Measurements from ENCODE around the gene CEMIP2. TPM values are rescaled to one million over a fixed set of nuclear protein-coding genes. Genes with fewer than 3 reads are reported as not detected.

The CEMIP2 gene
- total RNA-seq, 1 experiment from 2014 or later = 14.8 TPM

DNA sequence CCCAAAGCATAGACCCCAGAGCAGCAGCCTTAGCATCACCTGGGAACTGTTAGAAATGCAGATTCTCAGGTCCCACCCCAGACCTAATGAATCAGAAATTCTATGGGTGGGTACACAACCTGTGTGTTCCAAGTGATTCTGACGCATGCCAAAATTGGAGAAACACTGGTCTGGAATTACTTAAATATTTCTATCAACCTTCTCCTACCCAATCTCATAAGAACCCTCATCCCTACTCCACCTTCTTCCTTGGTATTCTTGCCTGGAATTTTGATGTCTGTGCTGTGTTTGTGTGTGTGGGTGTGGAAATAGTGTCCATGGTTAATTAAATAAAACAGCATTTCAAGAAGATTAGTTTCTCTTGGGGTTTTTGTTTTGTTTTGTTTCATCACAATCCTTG lies 111.8 kb downstream of the CEMIP2 start:
- Histone ChIP-seq H3K27me3 (ENCODE audit: control insufficient read depth, insufficient read depth, low read length) (no peaks in the 10 kb centered on the region), H3K4me3 (ENCODE audit: low read depth in 2 of 2, low read length in 2 of 2) (no peak overlapping the region), H3K9me3 (ENCODE audit: control insufficient read depth, insufficient read depth, low read depth, low read length) (no peaks in the 10 kb centered on the region), H3K36me3 (ENCODE audit: control insufficient read depth, insufficient read depth, low read length) (no peaks in the 10 kb centered on the region), H3K4me1 (ENCODE audit: control insufficient read depth, insufficient read depth, low read length) (no peaks in the 10 kb centered on the region), H3K27ac (ENCODE audit: low read length) (no peak overlapping the region)
- no peak for ATAC-seq
- POLR2A ChIA-PET = no interaction called here
- CTCF ChIA-PET = no interaction called here
- in situ Hi-C loops (cut with HindIII; ENCODE audit: low pct_unique_long_range_greater_than_20kb, low sequenced_read_pairs) (no loop called here), intact Hi-C loops (cut with micrococcal nuclease; ENCODE audit: unreplicated experiment) (no loop called here)
- no peak for DNase-seq (ENCODE audit: low read depth, low spot score)
- BruUV-seq (replicated peaks) = no TSS peak
- no peak for TF ChIP-seq SIN3A (IDR thresholded peaks at IDR 0.05; ENCODE audit: borderline replicate concordance, insufficient read depth, low read depth, low read length)
- TF ChIP-seq, protein P1, sequence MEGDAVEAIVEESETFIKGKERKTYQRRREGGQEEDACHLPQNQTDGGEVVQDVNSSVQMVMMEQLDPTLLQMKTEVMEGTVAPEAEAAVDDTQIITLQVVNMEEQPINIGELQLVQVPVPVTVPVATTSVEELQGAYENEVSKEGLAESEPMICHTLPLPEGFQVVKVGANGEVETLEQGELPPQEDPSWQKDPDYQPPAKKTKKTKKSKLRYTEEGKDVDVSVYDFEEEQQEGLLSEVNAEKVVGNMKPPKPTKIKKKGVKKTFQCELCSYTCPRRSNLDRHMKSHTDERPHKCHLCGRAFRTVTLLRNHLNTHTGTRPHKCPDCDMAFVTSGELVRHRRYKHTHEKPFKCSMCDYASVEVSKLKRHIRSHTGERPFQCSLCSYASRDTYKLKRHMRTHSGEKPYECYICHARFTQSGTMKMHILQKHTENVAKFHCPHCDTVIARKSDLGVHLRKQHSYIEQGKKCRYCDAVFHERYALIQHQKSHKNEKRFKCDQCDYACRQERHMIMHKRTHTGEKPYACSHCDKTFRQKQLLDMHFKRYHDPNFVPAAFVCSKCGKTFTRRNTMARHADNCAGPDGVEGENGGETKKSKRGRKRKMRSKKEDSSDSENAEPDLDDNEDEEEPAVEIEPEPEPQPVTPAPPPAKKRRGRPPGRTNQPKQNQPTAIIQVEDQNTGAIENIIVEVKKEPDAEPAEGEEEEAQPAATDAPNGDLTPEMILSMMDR (IDR thresholded peaks at IDR 0.05) = no peak
- no peak for TF ChIP-seq TCF7L2 (IDR thresholded peaks at IDR 0.05; ENCODE audit: low read depth, low read length)
- TF ChIP-seq, protein P2, sequence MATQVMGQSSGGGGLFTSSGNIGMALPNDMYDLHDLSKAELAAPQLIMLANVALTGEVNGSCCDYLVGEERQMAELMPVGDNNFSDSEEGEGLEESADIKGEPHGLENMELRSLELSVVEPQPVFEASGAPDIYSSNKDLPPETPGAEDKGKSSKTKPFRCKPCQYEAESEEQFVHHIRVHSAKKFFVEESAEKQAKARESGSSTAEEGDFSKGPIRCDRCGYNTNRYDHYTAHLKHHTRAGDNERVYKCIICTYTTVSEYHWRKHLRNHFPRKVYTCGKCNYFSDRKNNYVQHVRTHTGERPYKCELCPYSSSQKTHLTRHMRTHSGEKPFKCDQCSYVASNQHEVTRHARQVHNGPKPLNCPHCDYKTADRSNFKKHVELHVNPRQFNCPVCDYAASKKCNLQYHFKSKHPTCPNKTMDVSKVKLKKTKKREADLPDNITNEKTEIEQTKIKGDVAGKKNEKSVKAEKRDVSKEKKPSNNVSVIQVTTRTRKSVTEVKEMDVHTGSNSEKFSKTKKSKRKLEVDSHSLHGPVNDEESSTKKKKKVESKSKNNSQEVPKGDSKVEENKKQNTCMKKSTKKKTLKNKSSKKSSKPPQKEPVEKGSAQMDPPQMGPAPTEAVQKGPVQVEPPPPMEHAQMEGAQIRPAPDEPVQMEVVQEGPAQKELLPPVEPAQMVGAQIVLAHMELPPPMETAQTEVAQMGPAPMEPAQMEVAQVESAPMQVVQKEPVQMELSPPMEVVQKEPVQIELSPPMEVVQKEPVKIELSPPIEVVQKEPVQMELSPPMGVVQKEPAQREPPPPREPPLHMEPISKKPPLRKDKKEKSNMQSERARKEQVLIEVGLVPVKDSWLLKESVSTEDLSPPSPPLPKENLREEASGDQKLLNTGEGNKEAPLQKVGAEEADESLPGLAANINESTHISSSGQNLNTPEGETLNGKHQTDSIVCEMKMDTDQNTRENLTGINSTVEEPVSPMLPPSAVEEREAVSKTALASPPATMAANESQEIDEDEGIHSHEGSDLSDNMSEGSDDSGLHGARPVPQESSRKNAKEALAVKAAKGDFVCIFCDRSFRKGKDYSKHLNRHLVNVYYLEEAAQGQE (IDR thresholded peaks at IDR 0.05; ENCODE audit: insufficient read depth in 1 of 2, low read depth in 2 of 2, low read length in 1 of 2) = no peak
- no peak for TF ChIP-seq POLR2AphosphoS5 (IDR thresholded peaks at IDR 0.05; ENCODE audit: low read depth, low read length)

DNA sequence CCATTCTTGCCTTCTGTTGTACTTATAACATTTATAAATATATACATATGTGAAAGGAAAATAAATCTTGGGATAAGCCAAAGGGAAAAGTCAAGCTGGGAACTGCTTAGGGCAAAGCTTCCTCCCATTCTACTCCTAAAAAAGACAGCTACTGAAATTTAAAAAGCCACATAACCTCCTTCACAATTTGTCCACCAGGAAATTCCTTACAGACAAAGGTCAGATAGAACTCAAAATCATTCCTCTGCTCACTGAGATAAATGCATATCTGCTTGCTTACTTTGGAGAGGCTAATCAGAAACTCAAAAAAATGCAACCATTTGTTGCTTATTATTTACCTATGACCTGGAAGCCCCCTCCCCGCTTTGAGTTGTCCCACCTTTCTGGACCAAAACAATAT lies 112.5 kb downstream of the CEMIP2 start:
- intact Hi-C loops (cut with micrococcal nuclease; ENCODE audit: unreplicated experiment) (no loop called here), in situ Hi-C loops (cut with HindIII; ENCODE audit: low pct_unique_long_range_greater_than_20kb, low sequenced_read_pairs) (no loop called here)
- no peak for DNase-seq (ENCODE audit: low read depth, low spot score)
- Histone ChIP-seq H3K4me3 (ENCODE audit: low read depth in 2 of 2, low read length in 2 of 2) (no peak overlapping the region), H3K36me3 (ENCODE audit: control insufficient read depth, insufficient read depth, low read length) (no peaks in the 10 kb centered on the region), H3K27ac (ENCODE audit: low read length) (no peak overlapping the region), H3K9me3 (ENCODE audit: control insufficient read depth, insufficient read depth, low read depth, low read length) (no peaks in the 10 kb centered on the region), H3K4me1 (ENCODE audit: control insufficient read depth, insufficient read depth, low read length) (no peaks in the 10 kb centered on the region), H3K27me3 (ENCODE audit: control insufficient read depth, insufficient read depth, low read length) (no peaks in the 10 kb centered on the region)
- ChIA-PET CTCF (no interaction called here), POLR2A (no interaction called here)
- no TSS peak for BruUV-seq (replicated peaks)
- ATAC-seq = no peak
- TF ChIP-seq SIN3A (IDR thresholded peaks at IDR 0.05; ENCODE audit: borderline replicate concordance, insufficient read depth, low read depth, low read length) = no peak
- TF ChIP-seq, protein P1 (IDR thresholded peaks at IDR 0.05) = no peak
- no peak for TF ChIP-seq TCF7L2 (IDR thresholded peaks at IDR 0.05; ENCODE audit: low read depth, low read length)
- TF ChIP-seq POLR2AphosphoS5 (IDR thresholded peaks at IDR 0.05; ENCODE audit: low read depth, low read length) = no peak
- TF ChIP-seq, protein P2 (IDR thresholded peaks at IDR 0.05; ENCODE audit: insufficient read depth in 1 of 2, low read depth in 2 of 2, low read length in 1 of 2) = no peak

Data from Panc1 (cell line).